GM06990 (cell line): ENCODE data around the gene DHFR2.

Source experiments
- DNase-seq: peaks from one replicate; pipeline ENCODE4 v3.0.0-alpha.2; 2011; ENCODE audit not compliant: insufficient read length; ENCODE audit errors: extremely low read depth
- H3K27me3 ChIP-seq: replicated peaks from 2 replicates; pipeline ENCODE4 v1.6.0; 2011; ENCODE audit warnings: low read length; ENCODE audit not compliant: control insufficient read depth, insufficient read depth
- H3K36me3 ChIP-seq: 2 replicates; pipeline ENCODE4 v1.5.1; 2011; ENCODE audit warnings: low read length; ENCODE audit not compliant: control insufficient read depth, insufficient read depth
- H3K4me3 ChIP-seq: replicated peaks from 2 replicates; pipeline ENCODE4 v1.5.1; 2011; ENCODE audit warnings: low read depth, mild to moderate bottlenecking, control low read depth, low read length
- CTCF ChIP-seq: IDR thresholded peaks from 2 replicates; pipeline ENCODE4 v1.5.1; 2011; ENCODE audit warnings: low read length, control low read depth, mild to moderate bottlenecking, inconsistent platforms; ENCODE audit not compliant: insufficient read depth, poor library complexity, severe bottlenecking

DHFR2 gene

GRCh38 chr3:94008253-94008652, 54.5 kb downstream of the DHFR2 start:
- Histone ChIP-seq H3K27me3 (no peaks in the 10 kb centered on the region), H3K4me3 (no peak overlapping the region), H3K36me3 (no peaks in the 10 kb centered on the region)
- no peak for TF ChIP-seq CTCF
- DNase-seq: no peak
